Parathyroid adenoma (tissue), 2 donors: ENCODE measurements around the gene GRAP2.

Source experiments
- H2AFZ ChIP-seq: fragments of 300-600 bp; sonication (generic); one replicate; pipeline ENCODE4 v1.7.0; 2017; ENCODE audit warnings: antibody characterized with exemption, mild to moderate bottlenecking
- H3K27ac ChIP-seq: fragments of 300-600 bp; sonication (generic); one replicate; pipeline ENCODE4 v1.7.0; 2017
- H3K27me3 ChIP-seq: fragments of 300-600 bp; sonication (generic); one replicate; pipeline ENCODE4 v1.7.0; 2017; ENCODE audit warnings: low read length; ENCODE audit not compliant: control insufficient read depth, insufficient read depth
- H3K36me3 ChIP-seq: fragments of 300-600 bp; sonication (generic); one replicate; pipeline ENCODE4 v1.7.0; 2017; ENCODE audit warnings: low read length; ENCODE audit not compliant: control insufficient read depth, insufficient read depth
- H3K4me1 ChIP-seq: fragments of 300-600 bp; sonication (generic); one replicate; pipeline ENCODE4 v1.7.0; 2017; ENCODE audit warnings: control low read depth
- H3K4me2 ChIP-seq: fragments of 300-600 bp; sonication (generic); one replicate; pipeline ENCODE4 v1.7.0; 2017; ENCODE audit warnings: low read length
- H3K4me3 ChIP-seq: fragments of 300-600 bp; sonication (generic); one replicate; pipeline ENCODE4 v1.7.0; 2017; ENCODE audit warnings: low read depth, low read length
- H3K79me2 ChIP-seq: fragments of 300-600 bp; sonication (generic); one replicate; pipeline ENCODE4 v1.7.0; 2017; ENCODE audit warnings: control low read depth
- H3K9ac ChIP-seq: fragments of 300-600 bp; sonication (generic); one replicate; pipeline ENCODE4 v1.7.0; 2017; ENCODE audit warnings: mild to moderate bottlenecking
- H3K9me3 ChIP-seq: fragments of 300-600 bp; sonication (generic); one replicate; pipeline ENCODE4 v1.7.0; 2017; ENCODE audit warnings: low read length; ENCODE audit not compliant: control insufficient read depth
- TF ChIP-seq, protein P1 (sequence below): fragments of 300-600 bp; sonication (generic); IDR thresholded peaks from one replicate; pipeline ENCODE4 v1.7.0; 2017; ENCODE audit warnings: antibody characterized with exemption, mild to moderate bottlenecking
- donor health status: primary hyperparathyroidism.

The GRAP2 gene

DNA sequence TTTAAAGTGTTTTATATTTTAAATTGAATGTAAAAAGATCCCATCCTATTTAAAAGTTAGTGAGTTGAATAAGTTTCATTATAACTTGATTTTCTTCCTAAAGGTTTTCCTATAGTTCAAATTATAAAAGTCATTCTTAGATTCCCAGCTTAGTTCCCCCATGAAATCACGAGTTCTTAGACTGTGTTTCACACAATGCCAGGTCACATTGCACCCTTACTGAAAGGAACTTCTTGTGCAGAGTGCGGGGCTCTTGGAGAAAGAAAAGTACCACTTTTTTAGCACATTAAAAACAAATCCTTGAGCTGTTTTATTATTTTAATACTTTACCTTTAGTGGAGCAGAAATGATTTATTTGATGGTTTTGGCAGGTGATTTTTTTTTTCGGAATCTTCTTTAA lies 15.6 kb downstream of the GRAP2 start:
- Histone ChIP-seq H3K27ac (no peak overlapping the region), H3K36me3 (no peaks in the 10 kb centered on the region), H3K27me3 (no peaks in the 10 kb centered on the region), H3K79me2 (no peaks in the 10 kb centered on the region), H2AFZ (no peak overlapping the region), H3K9ac (no peak overlapping the region), H3K4me3 (no peak overlapping the region), H3K4me1 (no peaks in the 10 kb centered on the region), H3K9me3 (no peaks in the 10 kb centered on the region), H3K4me2 (no peak overlapping the region)
- TF ChIP-seq, protein P1, sequence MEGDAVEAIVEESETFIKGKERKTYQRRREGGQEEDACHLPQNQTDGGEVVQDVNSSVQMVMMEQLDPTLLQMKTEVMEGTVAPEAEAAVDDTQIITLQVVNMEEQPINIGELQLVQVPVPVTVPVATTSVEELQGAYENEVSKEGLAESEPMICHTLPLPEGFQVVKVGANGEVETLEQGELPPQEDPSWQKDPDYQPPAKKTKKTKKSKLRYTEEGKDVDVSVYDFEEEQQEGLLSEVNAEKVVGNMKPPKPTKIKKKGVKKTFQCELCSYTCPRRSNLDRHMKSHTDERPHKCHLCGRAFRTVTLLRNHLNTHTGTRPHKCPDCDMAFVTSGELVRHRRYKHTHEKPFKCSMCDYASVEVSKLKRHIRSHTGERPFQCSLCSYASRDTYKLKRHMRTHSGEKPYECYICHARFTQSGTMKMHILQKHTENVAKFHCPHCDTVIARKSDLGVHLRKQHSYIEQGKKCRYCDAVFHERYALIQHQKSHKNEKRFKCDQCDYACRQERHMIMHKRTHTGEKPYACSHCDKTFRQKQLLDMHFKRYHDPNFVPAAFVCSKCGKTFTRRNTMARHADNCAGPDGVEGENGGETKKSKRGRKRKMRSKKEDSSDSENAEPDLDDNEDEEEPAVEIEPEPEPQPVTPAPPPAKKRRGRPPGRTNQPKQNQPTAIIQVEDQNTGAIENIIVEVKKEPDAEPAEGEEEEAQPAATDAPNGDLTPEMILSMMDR, result no peak

DNA sequence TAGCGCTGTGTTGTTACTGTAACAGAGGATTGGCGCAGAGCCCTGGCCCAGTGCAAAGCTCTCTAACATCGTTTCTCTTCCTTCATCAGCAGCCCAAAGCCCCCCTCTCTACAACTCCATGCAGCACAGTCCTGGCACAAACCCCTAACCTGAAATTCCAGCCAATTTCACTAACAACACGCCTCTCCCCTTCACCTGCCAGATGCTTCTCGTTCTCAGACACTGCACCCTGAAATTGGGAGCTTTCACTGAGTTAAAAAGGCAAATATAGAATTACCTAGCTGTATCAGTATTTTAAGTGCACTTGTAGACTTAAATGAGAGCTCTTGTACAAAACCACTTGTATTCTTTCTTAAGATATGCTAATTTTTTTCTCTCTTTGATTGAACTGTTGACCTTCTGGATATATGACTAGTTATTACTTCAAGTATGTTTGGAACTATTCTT lies 16.3 kb downstream of the GRAP2 start:
- Histone ChIP-seq H2AFZ (no peak overlapping the region), H3K9ac (no peak overlapping the region), H3K36me3 (no peaks in the 10 kb centered on the region), H3K27me3 (no peaks in the 10 kb centered on the region), H3K9me3 (no peaks in the 10 kb centered on the region), H3K79me2 (no peaks in the 10 kb centered on the region), H3K27ac (no peak overlapping the region), H3K4me2 (no peak overlapping the region), H3K4me1 (no peaks in the 10 kb centered on the region), H3K4me3 (no peak overlapping the region)
- TF ChIP-seq, protein P1, result no peak

DNA sequence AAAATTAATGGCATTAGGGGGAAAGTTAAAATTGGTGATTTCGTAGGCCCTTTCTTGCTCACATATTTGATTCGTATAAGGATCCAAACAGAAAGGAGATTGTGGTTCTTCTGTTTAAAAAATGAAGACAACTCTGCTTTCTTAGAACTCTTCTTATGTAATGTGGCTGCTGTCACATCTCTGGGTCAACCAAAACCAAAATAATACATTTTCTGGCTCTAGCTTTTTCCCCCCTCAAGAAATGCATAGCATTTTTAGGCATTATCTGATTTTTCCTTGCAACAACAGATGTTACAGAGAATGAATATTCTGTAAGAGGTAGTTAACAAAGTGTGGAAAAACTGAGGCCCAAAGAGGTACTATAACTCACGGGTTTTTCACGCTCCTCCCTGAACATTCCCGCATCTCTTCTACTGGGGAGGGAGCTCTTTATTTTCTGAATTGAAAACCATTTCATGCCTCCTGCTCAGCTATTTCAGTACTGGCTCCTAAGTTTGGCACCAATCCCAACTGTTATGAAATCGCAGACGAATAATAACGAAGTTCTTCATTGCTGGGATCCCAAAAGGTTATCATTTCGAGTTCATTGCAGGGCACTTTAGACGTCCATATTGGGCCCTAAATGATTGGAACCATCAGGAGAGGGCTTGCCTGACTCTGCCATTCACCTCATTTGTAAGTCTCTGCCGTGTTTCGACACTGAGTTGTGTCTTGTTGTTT lies 17.1 kb downstream of the GRAP2 start:
- Histone ChIP-seq H3K4me3 (no peak overlapping the region), H3K27ac (no peak overlapping the region)
- TF ChIP-seq, protein P1, result no peak

DNA sequence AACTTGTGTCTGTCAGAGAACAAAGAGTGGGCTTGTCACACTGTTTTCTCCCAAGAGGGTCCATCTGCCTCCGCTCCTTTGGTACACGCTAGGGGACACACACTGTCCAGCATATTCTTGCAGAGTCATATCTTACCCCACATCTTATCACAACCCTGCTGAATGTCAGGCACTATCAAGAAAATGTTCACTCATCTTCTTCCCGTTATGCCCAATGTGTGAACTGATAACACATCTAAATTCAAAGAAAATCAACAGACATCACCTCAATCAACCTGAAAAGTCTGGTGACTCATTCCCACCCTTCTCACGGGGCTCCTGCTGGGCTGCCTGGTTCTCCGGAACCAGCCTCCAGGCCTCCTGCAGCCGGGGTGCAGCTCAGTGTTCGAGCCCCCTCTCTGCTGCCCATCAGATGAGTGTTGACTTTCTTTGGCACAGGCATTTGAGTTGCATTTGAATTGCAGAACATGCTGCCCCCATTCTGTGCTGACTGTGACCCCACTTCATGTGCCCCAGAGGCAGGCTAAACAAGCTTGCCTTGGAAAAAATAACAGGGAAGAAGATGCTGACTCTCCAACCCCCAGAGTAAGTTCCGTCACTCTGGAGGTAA lies 19.4 kb downstream of the GRAP2 start:
- Histone ChIP-seq H2AFZ (no peak overlapping the region), H3K4me3 (no peak overlapping the region), H3K27ac (no peak overlapping the region), H3K36me3 (no peaks in the 10 kb centered on the region), H3K9ac (no peak overlapping the region), H3K4me1 (no peaks in the 10 kb centered on the region), H3K9me3 (no peaks in the 10 kb centered on the region), H3K79me2 (no peaks in the 10 kb centered on the region), H3K4me2 (no peak overlapping the region), H3K27me3 (no peaks in the 10 kb centered on the region)
- TF ChIP-seq, protein P1, result no peak

More for the DNA sequence above, 17.1 kb downstream of the GRAP2 start:
- no peak overlapping the region for H3K4me2 ChIP-seq
- no peaks in the 10 kb centered on the region for H3K4me1 ChIP-seq
- no peaks in the 10 kb centered on the region for H3K27me3 ChIP-seq
- H2AFZ ChIP-seq, result no peak overlapping the region
- H3K79me2 ChIP-seq, result no peaks in the 10 kb centered on the region
- no peaks in the 10 kb centered on the region for H3K36me3 ChIP-seq
- no peaks in the 10 kb centered on the region for H3K9me3 ChIP-seq
- no peak overlapping the region for H3K9ac ChIP-seq
